Memory B cell (primary cell): Measurements from ENCODE around the gene HOXA4.

Experiments
- ATAC-seq: fragments of 150-1000 bp; cut with Tn5 transposase; 2 replicates; pipeline ENCODE4 v1.10.0; 2021; ENCODE audit warnings: low read depth, mild to moderate bottlenecking, moderate library complexity
- DNase-seq, 2 donors: peaks; one replicate each; pipeline ENCODE4 v3.0.0; 2022; ENCODE audit warnings: low spot score in 2 of 2
- H3K27ac Mint-ChIP-seq: one replicate; pipeline ENCODE4 v1.8.0; 2022; ENCODE audit warnings: mild to moderate bottlenecking, moderate library complexity, mixed read lengths
- H3K27me3 Mint-ChIP-seq: one replicate; pipeline ENCODE4 v1.8.0; 2022; ENCODE audit warnings: mixed read lengths
- H3K36me3 Mint-ChIP-seq: one replicate; pipeline ENCODE4 v1.8.0; 2022; ENCODE audit warnings: mild to moderate bottlenecking, mixed read lengths
- H3K4me1 Mint-ChIP-seq: one replicate; pipeline ENCODE4 v1.8.0; 2022; ENCODE audit warnings: mixed read lengths
- H3K4me3 Mint-ChIP-seq: one replicate; pipeline ENCODE4 v1.8.0; 2022; ENCODE audit warnings: mild to moderate bottlenecking, moderate library complexity, mixed read lengths
- H3K9me3 Mint-ChIP-seq: one replicate; pipeline ENCODE4 v1.8.0; 2022; ENCODE audit warnings: mixed read lengths

Gene HOXA4

GRCh38 chr7:27117887-27118491, 12.6 kb downstream of the HOXA4 start:
- no peak overlapping the region for H3K4me3 Mint-ChIP-seq
- no peak for DNase-seq
- ATAC-seq, result no peak
- no peak overlapping the region for H3K27ac Mint-ChIP-seq
- no peaks in the 10 kb centered on the region for H3K4me1 Mint-ChIP-seq
- no peaks in the 10 kb centered on the region for H3K36me3 Mint-ChIP-seq
- peaks cover 2% of the 10 kb centered on the region for H3K27me3 Mint-ChIP-seq
- no peaks in the 10 kb centered on the region for H3K9me3 Mint-ChIP-seq

GRCh38 chr7:27116962-27117886, 13.3 kb downstream of the HOXA4 start:
- no peak overlapping the region for H3K4me3 Mint-ChIP-seq
- ATAC-seq, result no peak
- H3K9me3 Mint-ChIP-seq, result no peaks in the 10 kb centered on the region
- H3K4me1 Mint-ChIP-seq, result no peaks in the 10 kb centered on the region
- peaks cover 2% of the 10 kb centered on the region for H3K27me3 Mint-ChIP-seq
- H3K36me3 Mint-ChIP-seq, result no peaks in the 10 kb centered on the region
- no peak overlapping the region for H3K27ac Mint-ChIP-seq
- no peak for DNase-seq

- Mint-ChIP-seq H3K36me3 (no peaks in the 10 kb centered on the region), H3K4me1 (no peaks in the 10 kb centered on the region), H3K9me3 (no peaks in the 10 kb centered on the region), H3K4me3 (no peak overlapping the region), H3K27ac (no peak overlapping the region), H3K27me3 (peaks cover 2% of the 10 kb centered on the region)
- ATAC-seq, result no peak
- DNase-seq, result no peak
Observed at GRCh38 chr7:27116031-27116961, 14.3 kb downstream of the HOXA4 start.

GRCh38 chr7:27115221-27116026, 15.1 kb downstream of the HOXA4 start:
- Mint-ChIP-seq H3K4me3 (no peak overlapping the region), H3K36me3 (no peaks in the 10 kb centered on the region)
- DNase-seq, result no peak

GRCh38 chr7:27114881-27115220, 15.7 kb downstream of the HOXA4 start:
- Mint-ChIP-seq H3K9me3 (no peaks in the 10 kb centered on the region), H3K4me1 (no peaks in the 10 kb centered on the region), H3K27ac (no peak overlapping the region), H3K27me3 (peaks cover 2% of the 10 kb centered on the region), H3K36me3 (no peaks in the 10 kb centered on the region), H3K4me3 (no peak overlapping the region)
- DNase-seq, result no peak
- no peak for ATAC-seq

More at GRCh38 chr7:27115221-27116026, 15.1 kb downstream of the HOXA4 start:
- Mint-ChIP-seq H3K27me3 (peaks cover 2% of the 10 kb centered on the region), H3K9me3 (no peaks in the 10 kb centered on the region), H3K4me1 (no peaks in the 10 kb centered on the region), H3K27ac (no peak overlapping the region)
- no peak for ATAC-seq

GRCh38 chr7:27113991-27114769, 16.4 kb downstream of the HOXA4 start:
- Mint-ChIP-seq H3K9me3 (no peaks in the 10 kb centered on the region), H3K4me1 (no peaks in the 10 kb centered on the region), H3K27me3 (peaks cover 2% of the 10 kb centered on the region), H3K27ac (no peak overlapping the region), H3K36me3 (no peaks in the 10 kb centered on the region), H3K4me3 (no peak overlapping the region)
- DNase-seq (no peak), ATAC-seq (no peak)

- Mint-ChIP-seq H3K27ac (no peak overlapping the region), H3K36me3 (no peaks in the 10 kb centered on the region), H3K27me3 (peaks cover 2% of the 10 kb centered on the region), H3K9me3 (no peaks in the 10 kb centered on the region), H3K4me3 (no peak overlapping the region), H3K4me1 (no peaks in the 10 kb centered on the region)
- no peak for ATAC-seq
- DNase-seq, result no peak
Observed at GRCh38 chr7:27112955-27113949, 17.3 kb downstream of the HOXA4 start.

GRCh38 chr7:27112361-27112760, 18.2 kb downstream of the HOXA4 start:
- Mint-ChIP-seq H3K4me3 (no peak overlapping the region), H3K27me3 (peaks cover 4% of the 10 kb centered on the region), H3K36me3 (peaks cover 2% of the 10 kb centered on the region), H3K9me3 (peaks cover 2% of the 10 kb centered on the region), H3K27ac (no peak overlapping the region), H3K4me1 (no peaks in the 10 kb centered on the region)
- DNase-seq, result no peak
- no peak for ATAC-seq

- Mint-ChIP-seq H3K4me1 (no peaks in the 10 kb centered on the region), H3K4me3 (no peak overlapping the region), H3K9me3 (peaks cover 2% of the 10 kb centered on the region), H3K27me3 (peaks cover 4% of the 10 kb centered on the region), H3K27ac (no peak overlapping the region), H3K36me3 (peaks cover 2% of the 10 kb centered on the region)
- no peak for ATAC-seq
- DNase-seq, result no peak
Observed at GRCh38 chr7:27111751-27112277, 18.7 kb downstream of the HOXA4 start.

GRCh38 chr7:27111042-27111750, 19.4 kb downstream of the HOXA4 start:
- Mint-ChIP-seq H3K9me3 (peaks cover 2% of the 10 kb centered on the region), H3K4me3 (no peak overlapping the region), H3K27ac (no peak overlapping the region), H3K4me1 (no peaks in the 10 kb centered on the region), H3K27me3 (peaks cover 4% of the 10 kb centered on the region), H3K36me3 (peaks cover 2% of the 10 kb centered on the region)
- ATAC-seq, result no peak
- DNase-seq, result no peak

GRCh38 chr7:27110186-27111031, 20.1 kb downstream of the HOXA4 start:
- H3K9me3 Mint-ChIP-seq, result peaks cover 2% of the 10 kb centered on the region
- ATAC-seq (no peak), DNase-seq (no peak)
- H3K4me3 Mint-ChIP-seq, result no peak overlapping the region
- H3K27me3 Mint-ChIP-seq, result peaks cover 4% of the 10 kb centered on the region
- no peaks in the 10 kb centered on the region for H3K4me1 Mint-ChIP-seq
- peaks cover 2% of the 10 kb centered on the region for H3K36me3 Mint-ChIP-seq
- no peak overlapping the region for H3K27ac Mint-ChIP-seq
